T-helper 2 cell treated with Interferon-gamma antibody and Interleukin-4, amounts not matched to agents 100 ng/mL and 5 ng/mL, for 36 hours (primary cell): ENCODE results near the gene INPP5J. TPM values are rescaled to one million over a fixed set of nuclear protein-coding genes. Genes with fewer than 3 reads are reported as not detected.
"Not testable (repeated sequence)": the region's sequence is repeated elsewhere in the genome, so short reads cannot be mapped to it uniquely, and the experiment has no call there.

Experiments
- intact Hi-C: fragments of 100-400 bp; cut with micrococcal nuclease; formaldehyde crosslinking; loops from one replicate; pipeline ENCODE4 v1.15.1; 2023
- total RNA-seq: library from RNA; stranded (reverse); gene quantifications from 2 replicates; pipeline ENCODE4 v1.2.3, GENCODE V29; 2022

INPP5J gene, protein sequence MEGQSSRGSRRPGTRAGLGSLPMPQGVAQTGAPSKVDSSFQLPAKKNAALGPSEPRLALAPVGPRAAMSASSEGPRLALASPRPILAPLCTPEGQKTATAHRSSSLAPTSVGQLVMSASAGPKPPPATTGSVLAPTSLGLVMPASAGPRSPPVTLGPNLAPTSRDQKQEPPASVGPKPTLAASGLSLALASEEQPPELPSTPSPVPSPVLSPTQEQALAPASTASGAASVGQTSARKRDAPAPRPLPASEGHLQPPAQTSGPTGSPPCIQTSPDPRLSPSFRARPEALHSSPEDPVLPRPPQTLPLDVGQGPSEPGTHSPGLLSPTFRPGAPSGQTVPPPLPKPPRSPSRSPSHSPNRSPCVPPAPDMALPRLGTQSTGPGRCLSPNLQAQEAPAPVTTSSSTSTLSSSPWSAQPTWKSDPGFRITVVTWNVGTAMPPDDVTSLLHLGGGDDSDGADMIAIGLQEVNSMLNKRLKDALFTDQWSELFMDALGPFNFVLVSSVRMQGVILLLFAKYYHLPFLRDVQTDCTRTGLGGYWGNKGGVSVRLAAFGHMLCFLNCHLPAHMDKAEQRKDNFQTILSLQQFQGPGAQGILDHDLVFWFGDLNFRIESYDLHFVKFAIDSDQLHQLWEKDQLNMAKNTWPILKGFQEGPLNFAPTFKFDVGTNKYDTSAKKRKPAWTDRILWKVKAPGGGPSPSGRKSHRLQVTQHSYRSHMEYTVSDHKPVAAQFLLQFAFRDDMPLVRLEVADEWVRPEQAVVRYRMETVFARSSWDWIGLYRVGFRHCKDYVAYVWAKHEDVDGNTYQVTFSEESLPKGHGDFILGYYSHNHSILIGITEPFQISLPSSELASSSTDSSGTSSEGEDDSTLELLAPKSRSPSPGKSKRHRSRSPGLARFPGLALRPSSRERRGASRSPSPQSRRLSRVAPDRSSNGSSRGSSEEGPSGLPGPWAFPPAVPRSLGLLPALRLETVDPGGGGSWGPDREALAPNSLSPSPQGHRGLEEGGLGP
- 0.30 TPM in 1 of 2 replicates, not detected in the other for total RNA-seq

DNA sequence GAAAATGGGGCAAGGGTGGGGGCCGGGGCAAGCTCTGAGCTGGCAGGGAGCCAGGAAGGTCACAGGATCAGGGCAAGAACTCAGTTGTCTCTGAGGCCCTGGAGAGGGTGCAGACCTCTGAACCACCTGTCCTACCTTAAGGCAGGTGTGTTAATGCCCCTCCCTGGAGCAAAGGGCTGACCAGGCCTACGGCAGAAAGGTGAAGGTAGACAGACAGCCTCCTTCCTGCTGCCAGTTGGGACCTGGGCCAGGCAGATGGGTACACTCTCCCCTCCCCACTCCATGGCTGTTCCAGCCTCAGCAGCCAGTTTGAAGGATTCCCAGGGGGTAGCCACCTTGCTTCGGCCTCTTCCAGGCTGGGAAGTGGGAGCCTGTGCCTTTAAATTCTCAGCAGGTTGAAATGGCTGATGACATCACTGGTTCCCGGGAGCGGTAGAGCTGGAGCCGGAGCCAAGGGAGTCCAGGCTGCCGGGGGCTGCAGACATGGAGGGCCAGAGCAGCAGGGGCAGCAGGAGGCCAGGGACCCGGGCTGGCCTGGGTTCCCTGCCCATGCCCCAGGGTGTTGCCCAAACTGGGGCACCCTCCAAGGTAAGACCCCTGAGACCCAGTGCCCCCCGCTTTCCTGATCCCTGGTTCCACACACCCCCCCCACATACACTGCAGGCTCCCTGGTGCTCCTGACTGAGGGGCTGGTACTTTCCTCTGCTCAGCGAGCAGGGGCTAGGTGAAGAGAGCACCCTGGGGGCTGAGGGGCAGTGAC lies at the start of gene INPP5J:
Gene INPP5J (plus strand): TSS at position 435 of the 760 bp plus-strand sequence. CDS start 49 bp downstream, at position 484.
- intact Hi-C loops: no loop called here

GRCh38 chr22:31073125-31073524 lies 49.6 kb upstream of the INPP5J start:
- intact Hi-C loops: not testable (repeated sequence)

- intact Hi-C loops: not testable (repeated sequence)
Observed at GRCh38 chr22:31073545-31074145, 49.1 kb upstream of the INPP5J start.

- intact Hi-C loops: no loop called here
Observed at GRCh38 chr22:31075961-31076360, 46.8 kb upstream of the INPP5J start.

DNA sequence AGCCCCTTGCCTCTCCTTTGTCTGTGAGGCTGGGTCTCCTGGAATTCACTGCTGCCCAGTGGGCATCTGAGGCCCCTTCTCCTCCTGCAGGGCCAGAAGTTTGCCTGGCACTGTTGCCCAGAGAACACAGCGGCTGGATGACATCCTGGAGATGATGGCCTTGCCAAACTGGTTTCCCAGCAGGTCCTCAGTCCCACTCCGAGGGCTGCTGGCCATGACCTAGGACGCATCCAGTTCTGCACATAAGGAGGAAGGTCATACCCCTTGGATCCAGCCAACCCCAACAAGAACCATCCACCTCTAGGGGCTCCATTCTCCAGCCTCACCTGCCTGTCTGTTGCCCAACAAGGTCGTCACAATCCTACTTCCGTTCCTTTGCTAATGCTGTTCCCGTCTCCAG lies 45.1 kb upstream of the INPP5J start:
- intact Hi-C loops: no loop called here

DNA sequence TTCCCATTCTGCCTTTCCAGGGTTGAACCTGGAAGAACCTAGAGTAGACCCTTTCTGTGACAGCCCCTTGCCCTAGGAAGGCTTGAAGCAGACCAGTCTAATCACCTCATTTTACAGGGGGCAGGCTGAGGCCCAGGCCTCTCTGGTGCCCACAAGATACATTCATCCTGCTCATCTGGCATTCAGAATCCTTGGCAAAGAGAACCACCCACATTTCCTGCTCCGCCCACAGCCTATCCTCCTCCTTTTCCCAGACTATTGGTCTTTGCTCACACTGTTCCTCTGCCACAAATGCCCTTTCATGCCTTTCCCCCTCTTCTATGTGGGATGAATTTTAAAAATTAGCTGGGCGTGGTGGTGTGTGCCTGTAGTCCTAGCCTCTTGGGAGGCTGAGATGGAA lies 44.4 kb upstream of the INPP5J start:
- intact Hi-C loops: not testable (repeated sequence)

DNA sequence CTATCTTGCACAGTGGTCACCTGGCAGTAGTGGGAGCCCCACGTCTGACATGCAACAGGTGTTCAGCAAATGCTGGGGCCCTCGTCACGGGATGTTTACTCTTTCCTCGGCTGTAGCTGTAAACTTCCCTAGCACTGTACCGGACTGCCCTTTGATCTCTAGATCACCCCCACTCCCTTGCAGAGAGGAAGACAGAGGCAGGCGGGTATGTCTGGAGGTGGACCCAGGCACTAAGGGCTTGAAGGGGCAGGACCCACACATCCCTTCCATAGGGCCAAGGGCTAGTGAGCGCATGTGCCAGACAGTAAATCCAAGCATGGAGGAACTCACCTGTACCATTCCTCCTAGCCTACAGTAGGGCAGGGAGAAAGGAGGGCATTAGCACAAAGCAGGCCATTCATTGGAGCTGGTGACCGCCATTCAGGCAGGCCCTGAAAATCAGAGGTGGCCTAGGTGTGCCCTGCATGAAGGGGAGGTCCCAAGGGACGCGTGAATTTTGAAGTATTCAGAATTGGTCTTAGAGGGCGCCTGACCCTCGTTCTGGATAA lies 43.6 kb upstream of the INPP5J start:
- intact Hi-C loops: no loop called here

- intact Hi-C loops: loop anchor here (5.0 to 10.0 kb wide), 5 partner anchors 84 to 264 kb away; partner anchors contain the start of genes LIMK2, PATZ1, PIK3IP1 and RNF185
Observed at GRCh38 chr22:31080164-31080847, 42.5 kb upstream of the INPP5J start.

DNA sequence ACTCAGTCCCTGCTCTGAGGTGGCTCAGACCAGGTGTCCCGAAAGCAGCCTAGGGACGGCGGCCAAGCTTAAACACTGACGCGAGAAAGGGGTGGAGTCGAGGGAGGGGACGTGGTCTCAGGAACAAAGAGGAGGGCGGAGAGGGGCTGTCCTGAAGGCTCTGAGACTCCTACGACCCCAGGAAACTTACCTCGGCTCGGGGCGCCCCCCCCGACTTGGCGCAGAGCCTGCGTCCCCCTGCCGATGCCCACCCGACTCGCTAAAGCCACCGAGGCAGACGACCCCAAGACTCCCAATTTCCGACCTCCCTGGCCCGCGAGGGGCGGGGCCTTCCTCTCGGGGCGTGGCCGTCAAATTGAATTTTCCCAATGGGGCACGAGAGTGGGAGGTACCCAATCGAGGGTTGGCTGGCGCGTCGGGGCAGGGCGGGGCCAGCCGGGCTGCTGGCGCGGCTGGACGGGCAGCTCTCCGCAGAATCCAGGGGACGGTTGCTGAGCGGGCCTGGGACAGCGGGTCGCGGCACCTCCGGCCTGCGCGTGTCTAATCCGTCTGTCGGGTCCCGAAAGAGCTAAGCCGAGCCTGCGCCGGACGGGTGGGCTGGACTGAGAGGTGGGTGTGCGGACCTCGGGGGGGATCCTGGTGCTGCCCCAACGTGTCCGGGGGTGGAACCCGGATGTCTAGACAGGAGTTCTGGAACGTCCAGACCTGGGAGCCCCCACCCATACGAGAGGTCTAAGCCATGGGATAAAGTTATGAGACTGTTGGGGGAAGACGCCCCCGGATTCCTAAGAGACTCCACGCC lies 41.7 kb upstream of the INPP5J start, which contains the start of gene SMTN:
Gene SMTN (plus strand): TSS at position 471 of the 802 bp plus-strand sequence. CDS start 1,941 bp downstream, outside the sequence.
- intact Hi-C loops: loop anchor here (5.0 to 10.0 kb wide), 5 partner anchors 84 to 264 kb away; partner anchors contain the start of genes LIMK2, PATZ1, PIK3IP1 and RNF185

GRCh38 chr22:31081963-31082605 lies 40.7 kb upstream of the INPP5J start:
- intact Hi-C loops: loop anchor here (1.0 to 10.0 kb wide), 6 partner anchors 83 to 263 kb away; partner anchors contain the start of genes LIMK2, PATZ1, PIK3IP1 and RNF185

- intact Hi-C loops: loop anchor here (1.0 to 10.0 kb wide), 6 partner anchors 82 to 262 kb away; partner anchors contain the start of genes LIMK2, PATZ1, PIK3IP1 and RNF185
Observed at GRCh38 chr22:31082606-31083376, 40.0 kb upstream of the INPP5J start.

- intact Hi-C loops: loop anchor here (5.0 to 10.0 kb wide), 5 partner anchors 81 to 261 kb away; partner anchors contain the start of genes LIMK2, PATZ1, PIK3IP1 and RNF185
Observed at GRCh38 chr22:31083377-31083768, 39.4 kb upstream of the INPP5J start.

DNA sequence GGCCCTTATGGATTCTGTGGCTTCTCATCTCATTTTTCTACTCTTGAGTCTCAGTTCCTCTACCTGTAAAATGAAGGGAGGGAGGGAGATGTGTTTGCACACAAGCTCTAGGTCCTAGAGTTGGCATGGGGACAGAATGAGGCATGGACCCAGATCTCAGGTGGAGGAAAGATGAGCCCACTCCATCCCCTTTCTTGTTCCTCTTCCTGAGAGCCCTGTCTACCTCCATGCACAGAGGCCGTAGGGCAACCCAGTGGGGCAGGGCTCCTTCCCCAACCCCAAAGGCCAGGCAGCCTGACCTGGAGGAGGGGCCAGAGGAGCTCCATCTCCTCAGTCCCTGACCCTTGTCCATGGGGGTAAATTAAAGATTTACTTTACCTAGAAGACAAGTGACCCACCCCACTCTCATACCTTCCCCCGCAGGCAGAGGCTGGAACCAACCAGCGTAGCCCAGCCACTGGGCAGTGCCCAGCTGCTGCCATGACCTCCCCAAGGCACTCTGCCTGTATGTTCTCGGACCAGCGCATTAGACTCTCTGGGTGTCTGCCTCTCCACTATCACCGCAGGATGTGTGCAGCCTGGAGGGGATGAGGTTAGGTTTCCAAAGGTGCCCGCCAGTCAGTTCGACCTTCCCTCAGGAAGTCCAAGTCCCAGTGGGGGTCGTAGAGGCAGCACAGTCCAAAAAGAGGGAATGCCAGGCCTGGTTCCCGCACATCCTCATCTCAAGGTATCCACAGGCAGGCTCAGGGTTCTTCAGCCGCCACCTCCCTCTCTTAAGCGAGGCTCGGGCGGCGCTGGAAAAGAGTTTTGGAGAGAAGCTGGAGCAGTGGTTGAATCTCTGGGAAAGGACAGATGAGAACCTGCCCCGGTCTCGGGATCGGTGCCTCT lies 38.6 kb upstream of the INPP5J start:
- intact Hi-C loops: loop anchor here (1.0 to 10.0 kb wide), 9 partner anchors 23 to 449 kb away; partner anchors contain the start of genes LIMK2, PATZ1, PIK3IP1 and RNF185

GRCh38 chr22:31084811-31085492 lies 37.8 kb upstream of the INPP5J start:
- intact Hi-C loops: loop anchor here (1.0 to 10.0 kb wide), 9 partner anchors 22 to 450 kb away; partner anchors contain the start of genes LIMK2, PATZ1, PIK3IP1 and RNF185

DNA sequence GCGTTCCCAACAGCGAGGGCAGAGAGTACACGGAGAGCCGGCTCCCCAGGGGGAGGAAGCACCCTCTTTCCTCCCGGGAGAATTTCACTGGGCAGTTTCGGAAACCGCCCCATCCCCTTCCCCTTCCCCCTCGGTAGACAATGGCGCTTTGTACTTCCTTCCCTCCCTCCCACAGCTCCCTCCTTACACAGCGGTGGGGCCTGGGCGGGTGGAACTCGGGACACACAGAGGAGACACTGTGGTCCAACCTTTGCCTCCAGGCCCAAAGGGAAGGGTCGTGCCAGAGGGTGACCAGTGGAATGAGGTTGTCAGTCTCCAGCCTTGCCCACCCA lies 37.3 kb upstream of the INPP5J start:
- intact Hi-C loops: loop anchor here (2.0 to 10.0 kb wide), 5 partner anchors 79 to 451 kb away; partner anchors contain the start of genes PATZ1, PIK3IP1, RNF185 and SLC35E4
